AG10803 (cell line): ENCODE results near the gene UGT1A1.

ENCODE experiments used
- DNase-seq: peaks from one replicate; pipeline ENCODE4 v3.0.0; 2010; ENCODE audit warnings: low read depth
- H3K4me3 ChIP-seq: 2 replicates; pipeline ENCODE4 v1.5.1; 2011; ENCODE audit warnings: mild to moderate bottlenecking, low read length, control low read depth
- TF ChIP-seq, protein P1 (sequence below): conservative IDR thresholded peaks from 2 replicates; pipeline ENCODE4 v1.5.1; 2011; ENCODE audit warnings: mild to moderate bottlenecking, low read length, control low read depth, inconsistent platforms

The UGT1A1 gene

DNA sequence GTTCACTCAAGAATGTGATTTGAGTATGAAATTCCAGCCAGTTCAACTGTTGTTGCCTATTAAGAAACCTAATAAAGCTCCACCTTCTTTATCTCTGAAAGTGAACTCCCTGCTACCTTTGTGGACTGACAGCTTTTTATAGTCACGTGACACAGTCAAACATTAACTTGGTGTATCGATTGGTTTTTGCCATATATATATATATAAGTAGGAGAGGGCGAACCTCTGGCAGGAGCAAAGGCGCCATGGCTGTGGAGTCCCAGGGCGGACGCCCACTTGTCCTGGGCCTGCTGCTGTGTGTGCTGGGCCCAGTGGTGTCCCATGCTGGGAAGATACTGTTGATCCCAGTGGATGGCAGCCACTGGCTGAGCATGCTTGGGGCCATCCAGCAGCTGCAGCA is at the start of gene UGT1A1:
Gene UGT1A1, plus strand, starts transcription at position 228 of the 400 bp plus-strand sequence. Its CDS starts 18 bp downstream, at position 246.
- DNase-seq: no peak
- no peak within 1 kb of the TSS for H3K4me3 ChIP-seq
- TF ChIP-seq, protein P1, sequence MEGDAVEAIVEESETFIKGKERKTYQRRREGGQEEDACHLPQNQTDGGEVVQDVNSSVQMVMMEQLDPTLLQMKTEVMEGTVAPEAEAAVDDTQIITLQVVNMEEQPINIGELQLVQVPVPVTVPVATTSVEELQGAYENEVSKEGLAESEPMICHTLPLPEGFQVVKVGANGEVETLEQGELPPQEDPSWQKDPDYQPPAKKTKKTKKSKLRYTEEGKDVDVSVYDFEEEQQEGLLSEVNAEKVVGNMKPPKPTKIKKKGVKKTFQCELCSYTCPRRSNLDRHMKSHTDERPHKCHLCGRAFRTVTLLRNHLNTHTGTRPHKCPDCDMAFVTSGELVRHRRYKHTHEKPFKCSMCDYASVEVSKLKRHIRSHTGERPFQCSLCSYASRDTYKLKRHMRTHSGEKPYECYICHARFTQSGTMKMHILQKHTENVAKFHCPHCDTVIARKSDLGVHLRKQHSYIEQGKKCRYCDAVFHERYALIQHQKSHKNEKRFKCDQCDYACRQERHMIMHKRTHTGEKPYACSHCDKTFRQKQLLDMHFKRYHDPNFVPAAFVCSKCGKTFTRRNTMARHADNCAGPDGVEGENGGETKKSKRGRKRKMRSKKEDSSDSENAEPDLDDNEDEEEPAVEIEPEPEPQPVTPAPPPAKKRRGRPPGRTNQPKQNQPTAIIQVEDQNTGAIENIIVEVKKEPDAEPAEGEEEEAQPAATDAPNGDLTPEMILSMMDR: no peak

DNA sequence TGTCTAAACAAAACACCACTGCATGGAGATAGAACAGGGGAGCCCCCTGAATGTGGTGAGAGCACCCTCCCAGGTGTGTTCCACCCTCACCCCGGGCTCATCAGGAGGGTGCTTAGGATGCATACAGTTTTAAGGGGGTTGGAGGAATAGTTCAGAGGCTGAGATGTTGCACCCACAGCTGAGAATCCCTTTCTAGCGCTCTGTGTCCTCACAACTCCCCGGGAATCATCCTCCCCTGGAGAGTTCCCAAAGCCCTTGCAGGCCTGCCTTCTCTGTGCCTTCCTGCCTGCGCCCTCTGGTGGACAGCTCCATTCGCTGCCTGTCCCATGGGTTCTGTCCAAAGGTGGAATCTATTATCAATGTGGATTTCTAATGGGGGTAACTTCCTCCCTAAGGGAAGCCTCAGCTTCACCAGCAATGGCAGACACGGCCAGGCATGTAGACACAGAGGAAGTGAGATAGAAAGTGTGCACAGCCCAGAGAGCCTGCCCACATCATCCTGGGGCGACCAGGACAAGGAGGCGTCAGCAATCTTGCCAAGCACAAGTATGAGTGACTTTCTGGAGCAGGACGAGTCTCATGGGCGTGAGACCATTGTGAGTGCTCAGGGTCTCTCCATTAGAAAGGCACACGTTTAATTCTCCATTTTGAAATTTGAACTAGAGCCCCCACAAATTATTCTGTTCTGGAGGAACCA is 48.6 kb upstream of the UGT1A1 start:
- TF ChIP-seq, protein P1: peak; percentile 94
- H3K4me3 ChIP-seq: no peak overlapping the region
- peak; percentile 68 for DNase-seq

DNA sequence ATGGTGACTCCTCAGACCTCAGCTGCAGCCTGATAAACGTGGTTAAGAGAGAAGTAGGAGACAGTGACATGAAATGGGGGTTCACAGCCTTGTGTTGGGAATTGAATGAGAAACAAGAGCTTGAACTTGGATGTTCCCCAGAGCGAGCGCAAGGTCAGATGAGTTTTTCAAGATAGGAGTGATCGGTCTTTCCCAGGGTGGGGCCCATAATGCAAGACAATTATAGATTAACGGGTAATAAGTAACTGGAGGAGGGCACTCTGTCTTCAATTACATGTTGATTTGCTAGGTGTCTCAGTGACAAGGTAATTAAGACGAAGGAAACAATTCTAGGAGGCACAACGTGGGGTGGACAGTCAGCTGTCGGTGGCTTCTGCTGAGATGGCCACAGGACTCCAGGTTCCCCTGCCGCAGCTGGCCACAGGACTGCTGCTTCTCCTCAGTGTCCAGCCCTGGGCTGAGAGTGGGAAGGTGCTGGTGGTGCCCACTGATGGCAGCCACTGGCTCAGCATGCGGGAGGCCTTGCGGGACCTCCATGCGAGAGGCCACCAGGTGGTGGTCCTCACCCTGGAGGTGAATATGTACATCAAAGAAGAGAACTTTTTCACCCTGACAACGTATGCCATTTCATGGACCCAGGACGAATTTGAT is 47.3 kb upstream of the UGT1A1 start, which contains the start of gene UGT1A5:
Gene UGT1A5, plus strand, starts transcription at position 297 of the 651 bp plus-strand sequence. Its CDS starts 85 bp downstream, at position 382.
- TF ChIP-seq, protein P1: no peak
- H3K4me3 ChIP-seq: no peak within 1 kb of the TSS
- no peak for DNase-seq

DNA sequence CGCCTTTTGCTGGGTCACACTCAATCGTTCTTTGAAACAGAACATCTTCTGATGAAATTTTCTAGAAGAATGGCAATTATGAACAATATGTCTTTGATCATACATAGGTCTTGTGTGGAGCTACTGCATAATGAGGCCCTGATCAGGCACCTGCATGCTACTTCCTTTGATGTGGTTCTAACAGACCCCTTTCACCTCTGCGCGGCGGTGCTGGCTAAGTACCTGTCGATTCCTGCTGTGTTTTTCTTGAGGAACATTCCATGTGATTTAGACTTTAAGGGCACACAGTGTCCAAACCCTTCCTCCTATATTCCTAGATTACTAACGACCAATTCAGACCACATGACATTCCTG is 46.8 kb upstream of the UGT1A1 start:
- H3K4me3 ChIP-seq: no peak overlapping the region
- DNase-seq: no peak
- TF ChIP-seq, protein P1: no peak

DNA sequence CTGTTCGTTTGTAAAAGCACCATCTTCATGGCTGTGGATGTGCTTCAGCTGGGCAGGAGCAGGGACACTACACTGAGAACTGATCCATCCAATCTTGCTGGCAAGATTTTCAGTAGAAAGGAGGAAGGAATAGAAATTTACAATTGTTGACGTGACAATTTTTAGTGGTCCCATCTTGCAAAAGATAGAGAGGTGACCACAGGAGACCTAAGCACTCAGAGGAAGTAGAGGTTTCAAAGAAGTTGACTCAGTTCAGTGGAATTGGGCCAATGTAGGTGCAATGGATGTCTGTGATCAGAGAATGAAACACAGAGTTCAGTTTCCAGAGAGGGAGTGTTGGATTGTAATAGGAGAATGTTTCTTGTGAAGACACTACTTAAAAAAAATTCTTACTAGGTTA is 45.9 kb upstream of the UGT1A1 start:
- TF ChIP-seq, protein P1: no peak
- no peak overlapping the region for H3K4me3 ChIP-seq
- no peak for DNase-seq

DNA sequence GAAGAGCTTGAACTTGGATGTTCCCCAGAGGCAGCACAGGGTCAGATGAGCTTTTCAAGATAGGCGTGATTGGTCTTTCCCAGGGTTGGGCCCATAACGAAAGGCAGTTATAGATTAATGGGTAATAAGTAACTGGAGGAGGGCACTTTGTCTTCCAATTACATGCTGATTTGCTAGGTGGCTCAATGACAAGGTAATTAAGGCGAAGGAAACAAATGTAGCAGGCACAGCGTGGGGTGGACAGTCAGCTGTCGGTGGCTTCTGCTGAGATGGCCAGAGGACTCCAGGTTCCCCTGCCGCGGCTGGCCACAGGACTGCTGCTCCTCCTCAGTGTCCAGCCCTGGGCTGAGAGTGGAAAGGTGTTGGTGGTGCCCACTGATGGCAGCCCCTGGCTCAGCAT is 41.5 kb upstream of the UGT1A1 start, which contains the start of gene UGT1A4:
Gene UGT1A4, plus strand, starts transcription at position 185 of the 400 bp plus-strand sequence. Its CDS starts 85 bp downstream, at position 270.
- no peak for DNase-seq
- TF ChIP-seq, protein P1: no peak
- no peak within 1 kb of the TSS for H3K4me3 ChIP-seq
